HUES64 (cell line): ENCODE data around the gene SPEM2.
A peak's percentile ranks its signal among the peaks of the same experiment; 100 is the strongest.
"Not testable (repeated sequence)": the region's sequence is repeated elsewhere in the genome, so short reads cannot be mapped to it uniquely, and the experiment has no call there.

Experiments
- H3K27ac ChIP-seq: 2 replicates; pipeline ENCODE4 v1.7.0; 2013; ENCODE audit warnings: low read depth, low read length, inconsistent platforms
- H3K27me3 ChIP-seq: 2 replicates; pipeline ENCODE4 v1.6.1; 2013; ENCODE audit warnings: mild to moderate bottlenecking, low read length; ENCODE audit not compliant: insufficient read depth
- H3K36me3 ChIP-seq: 2 replicates; pipeline ENCODE4 v1.6.1; 2013; ENCODE audit warnings: mild to moderate bottlenecking, low read length; ENCODE audit not compliant: insufficient read depth
- H3K4me1 ChIP-seq: 2 replicates; pipeline ENCODE4 v1.6.1; 2013; ENCODE audit warnings: mild to moderate bottlenecking, low read length, moderate library complexity; ENCODE audit not compliant: insufficient read depth
- H3K4me3 ChIP-seq: 2 replicates; pipeline ENCODE4 v1.5.1; 2013; ENCODE audit warnings: mild to moderate bottlenecking, low read length, moderate library complexity
- H3K9ac ChIP-seq: 2 replicates; pipeline ENCODE4 v1.6.1; 2013; ENCODE audit warnings: mild to moderate bottlenecking, low read depth, low read length
- H3K9me3 ChIP-seq: 2 replicates; pipeline ENCODE4 v1.6.1; 2013; ENCODE audit warnings: low read depth, low read length; ENCODE audit not compliant: insufficient read depth
- WGBS: fragments of 150-250, 120-280 bp; methylation state at CpG from one replicate; pipeline ENCODE4 v1.1.7; 2013; ENCODE audit warnings: missing lambda C conversion rate; 5-methylcytosine and 5-hydroxymethylcytosine counted together

SPEM2 gene

GRCh38 chr17:7467498-7467897 lies 42.1 kb downstream of the SPEM2 start:
- 97% methylated on average over 3 of the region's 3 CpGs for WGBS
- Histone ChIP-seq H3K27ac (no peak overlapping the region), H3K9me3 (no peaks in the 10 kb centered on the region), H3K27me3 (no peaks in the 10 kb centered on the region), H3K36me3 (peaks cover 17% of the 10 kb centered on the region), H3K9ac (no peak overlapping the region), H3K4me3 (no peak overlapping the region), H3K4me1 (no peaks in the 10 kb centered on the region)

GRCh38 chr17:7468290-7468689 lies 42.9 kb downstream of the SPEM2 start:
- Histone ChIP-seq H3K4me3 (no peak overlapping the region), H3K27me3 (no peaks in the 10 kb centered on the region), H3K9ac (no peak overlapping the region), H3K36me3 (peaks cover 17% of the 10 kb centered on the region), H3K4me1 (no peaks in the 10 kb centered on the region), H3K9me3 (no peaks in the 10 kb centered on the region), H3K27ac (no peak overlapping the region)
- WGBS, result 97% methylated on average over 11 of the region's 11 CpGs

- H3K9ac ChIP-seq, result no peak overlapping the region
- no peaks in the 10 kb centered on the region for H3K4me1 ChIP-seq
- no peak overlapping the region for H3K27ac ChIP-seq
- H3K9me3 ChIP-seq, result no peaks in the 10 kb centered on the region
- 90% methylated on average over 12 of the region's 12 CpGs for WGBS
- H3K4me3 ChIP-seq, result no peak overlapping the region
- H3K27me3 ChIP-seq, result no peaks in the 10 kb centered on the region
- peaks cover 13% of the 10 kb centered on the region for H3K36me3 ChIP-seq
Measured at GRCh38 chr17:7468804-7469389, 43.5 kb downstream of the SPEM2 start.

GRCh38 chr17:7469843-7470242 lies 44.4 kb downstream of the SPEM2 start:
- WGBS, result 95% methylated on average over 11 of the region's 12 CpGs
- H3K27me3 ChIP-seq, H3K9me3 ChIP-seq, H3K4me3 ChIP-seq, H3K27ac ChIP-seq, H3K4me1 ChIP-seq, H3K9ac ChIP-seq: not testable (repeated sequence)
- H3K36me3 ChIP-seq, result peaks cover 11% of the 10 kb centered on the region

- H3K36me3 ChIP-seq, result peaks cover 11% of the 10 kb centered on the region
- 96% methylated on average over 8 of the region's 8 CpGs for WGBS
- H3K27ac ChIP-seq, H3K9ac ChIP-seq, H3K27me3 ChIP-seq, H3K4me3 ChIP-seq, H3K4me1 ChIP-seq, H3K9me3 ChIP-seq: not testable (repeated sequence)
Measured at GRCh38 chr17:7470457-7470973, 45.1 kb downstream of the SPEM2 start.

GRCh38 chr17:7471729-7472128 lies 46.3 kb downstream of the SPEM2 start:
- H3K9me3 ChIP-seq, result no peaks in the 10 kb centered on the region
- H3K27ac ChIP-seq, result no peak overlapping the region
- H3K36me3 ChIP-seq, result peaks cover 11% of the 10 kb centered on the region
- no peak overlapping the region for H3K9ac ChIP-seq
- H3K4me1 ChIP-seq, result peaks cover 8% of the 10 kb centered on the region
- H3K4me3 ChIP-seq, result no peak overlapping the region
- WGBS, result 95% methylated on average over 2 of the region's 2 CpGs
- H3K27me3 ChIP-seq, result no peaks in the 10 kb centered on the region

GRCh38 chr17:7474767-7475166 lies 49.4 kb downstream of the SPEM2 start:
- not testable (repeated sequence) for H3K27me3 ChIP-seq, H3K27ac ChIP-seq, H3K36me3 ChIP-seq, H3K4me3 ChIP-seq, H3K9me3 ChIP-seq, H3K9ac ChIP-seq
- peaks cover 28% of the 10 kb centered on the region for H3K4me1 ChIP-seq
- 89% methylated on average over 8 of the region's 8 CpGs for WGBS

GRCh38 chr17:7475764-7476422 lies 50.5 kb downstream of the SPEM2 start:
- H3K4me1 ChIP-seq, result peaks cover 33% of the 10 kb centered on the region
- no peak overlapping the region for H3K9ac ChIP-seq
- no peak overlapping the region for H3K27ac ChIP-seq
- H3K9me3 ChIP-seq, result no peaks in the 10 kb centered on the region
- H3K36me3 ChIP-seq, result no peaks in the 10 kb centered on the region
- no peak overlapping the region for H3K4me3 ChIP-seq
- H3K27me3 ChIP-seq, result no peaks in the 10 kb centered on the region
- WGBS, result 93% methylated on average over 15 of the region's 15 CpGs

- H3K9ac ChIP-seq, result no peak overlapping the region
Measured at GRCh38 chr17:7476494-7476893, 51.1 kb downstream of the SPEM2 start.

GRCh38 chr17:7476951-7477350 lies 51.5 kb downstream of the SPEM2 start:
- H3K4me1 ChIP-seq, result peaks cover 33% of the 10 kb centered on the region
- no peaks in the 10 kb centered on the region for H3K9me3 ChIP-seq
- H3K9ac ChIP-seq, result no peak overlapping the region
- H3K27me3 ChIP-seq, result no peaks in the 10 kb centered on the region
- 0 out of 2 replicates have a peak overlapping the region, but pooled peaks have one; percentile 3 for H3K4me3 ChIP-seq
- H3K27ac ChIP-seq, result no peak overlapping the region
- H3K36me3 ChIP-seq, result no peaks in the 10 kb centered on the region
- 92% methylated on average over 5 of the region's 5 CpGs for WGBS

More at GRCh38 chr17:7476494-7476893, 51.1 kb downstream of the SPEM2 start:
- H3K27me3 ChIP-seq, result no peaks in the 10 kb centered on the region
- H3K36me3 ChIP-seq, result no peaks in the 10 kb centered on the region
- no peaks in the 10 kb centered on the region for H3K9me3 ChIP-seq
- no peak overlapping the region for H3K27ac ChIP-seq
- H3K4me3 ChIP-seq, result no peak overlapping the region
- H3K4me1 ChIP-seq, result peaks cover 33% of the 10 kb centered on the region
- WGBS, result 39% methylated on average over 3 of the region's 3 CpGs
